KMS-11 (cell line): ENCODE results near the gene RNF43.

Experiments used
- H2AFZ ChIP-seq: fragments of 200-600 bp; sonication (generic); 2 replicates; pipeline ENCODE4 v1.6.1; 2016; ENCODE audit warnings: antibody characterized with exemption, mixed run types, low read depth
- H3K27ac ChIP-seq: fragments of 200-600 bp; sonication (generic); 2 replicates; pipeline ENCODE4 v1.6.1; 2016; ENCODE audit warnings: mild to moderate bottlenecking, mixed run types
- H3K27me3 ChIP-seq: fragments of 200-600 bp; sonication (generic); 2 replicates; pipeline ENCODE4 v1.6.1; 2017; ENCODE audit warnings: mild to moderate bottlenecking, low read depth, mixed run types, moderate library complexity; ENCODE audit not compliant: insufficient read depth
- H3K36me3 ChIP-seq: fragments of 200-600 bp; sonication (generic); 2 replicates; pipeline ENCODE4 v1.6.1; 2017; ENCODE audit warnings: mild to moderate bottlenecking, mixed run types; ENCODE audit not compliant: insufficient read depth
- H3K4me1 ChIP-seq: fragments of 200-600 bp; sonication (generic); 2 replicates; pipeline ENCODE4 v1.6.1; 2016; ENCODE audit warnings: mild to moderate bottlenecking, low read depth, mixed run types; ENCODE audit not compliant: poor library complexity, severe bottlenecking
- H3K4me2 ChIP-seq: fragments of 200-600 bp; sonication (generic); 2 replicates; pipeline ENCODE4 v1.7.0; 2016; ENCODE audit warnings: mild to moderate bottlenecking, mixed run types
- H3K4me3 ChIP-seq: fragments of 200-600 bp; sonication (generic); IDR thresholded peaks from 2 replicates; pipeline ENCODE4 v1.6.1; 2017; ENCODE audit warnings: low read depth, low read length, mixed read lengths; ENCODE audit not compliant: insufficient read depth
- H3K79me2 ChIP-seq: fragments of 200-600 bp; sonication (generic); 2 replicates; pipeline ENCODE4 v1.6.1; 2016; ENCODE audit warnings: low read depth, mixed run types; ENCODE audit not compliant: insufficient read depth
- H3K9ac ChIP-seq: fragments of 200-600 bp; sonication (generic); 2 replicates; pipeline ENCODE4 v1.6.1; 2016; ENCODE audit warnings: mild to moderate bottlenecking, mixed run types
- H4K20me1 ChIP-seq: fragments of 200-600 bp; sonication (generic); 2 replicates; pipeline ENCODE4 v1.6.1; 2016; ENCODE audit warnings: mild to moderate bottlenecking, mixed run types; ENCODE audit not compliant: insufficient read depth
- TF ChIP-seq, protein P1 (sequence below): fragments of 200-600 bp; sonication (generic); conservative IDR thresholded peaks from 2 replicates; pipeline ENCODE4 v1.6.1; 2017; ENCODE audit warnings: low read depth, mild to moderate bottlenecking, antibody characterized with exemption, low read length, moderate library complexity, mixed read lengths

Gene RNF43

DNA sequence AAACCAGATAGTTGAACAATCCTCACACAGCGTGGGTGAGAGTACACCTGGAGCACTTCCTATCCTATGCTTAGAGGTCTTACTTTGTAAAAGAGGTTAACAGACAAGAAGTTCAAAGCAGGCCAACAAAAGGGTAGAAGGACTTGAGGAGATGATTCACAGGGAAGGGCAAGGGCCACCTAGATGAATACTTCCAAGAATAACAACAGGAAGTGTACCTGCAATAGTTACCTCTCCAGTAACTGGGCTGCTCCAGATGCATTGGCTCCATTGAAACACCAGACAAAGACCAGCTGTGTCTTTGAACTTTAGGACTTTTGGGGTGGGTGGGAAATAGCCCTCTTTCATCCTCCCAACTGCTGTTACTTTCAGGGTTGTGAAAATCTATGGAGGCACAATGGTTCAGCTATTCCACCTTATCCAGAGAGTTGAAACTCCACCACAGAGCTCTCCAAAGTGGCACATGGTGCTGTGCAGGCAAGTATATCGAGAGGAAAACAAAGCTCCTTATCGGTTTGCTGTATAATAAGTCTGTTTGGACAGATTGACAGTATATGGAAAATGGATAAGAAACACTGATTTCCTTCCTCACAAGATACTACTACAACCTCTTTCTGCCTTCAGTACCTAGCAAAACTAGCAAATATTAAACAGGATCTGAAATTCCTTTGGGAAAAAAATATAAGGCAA lies 22.7 kb downstream of the RNF43 start:
- Histone ChIP-seq H3K9ac (no peak overlapping the region), H3K27me3 (no peaks in the 10 kb centered on the region), H3K36me3 (no peaks in the 10 kb centered on the region)

DNA sequence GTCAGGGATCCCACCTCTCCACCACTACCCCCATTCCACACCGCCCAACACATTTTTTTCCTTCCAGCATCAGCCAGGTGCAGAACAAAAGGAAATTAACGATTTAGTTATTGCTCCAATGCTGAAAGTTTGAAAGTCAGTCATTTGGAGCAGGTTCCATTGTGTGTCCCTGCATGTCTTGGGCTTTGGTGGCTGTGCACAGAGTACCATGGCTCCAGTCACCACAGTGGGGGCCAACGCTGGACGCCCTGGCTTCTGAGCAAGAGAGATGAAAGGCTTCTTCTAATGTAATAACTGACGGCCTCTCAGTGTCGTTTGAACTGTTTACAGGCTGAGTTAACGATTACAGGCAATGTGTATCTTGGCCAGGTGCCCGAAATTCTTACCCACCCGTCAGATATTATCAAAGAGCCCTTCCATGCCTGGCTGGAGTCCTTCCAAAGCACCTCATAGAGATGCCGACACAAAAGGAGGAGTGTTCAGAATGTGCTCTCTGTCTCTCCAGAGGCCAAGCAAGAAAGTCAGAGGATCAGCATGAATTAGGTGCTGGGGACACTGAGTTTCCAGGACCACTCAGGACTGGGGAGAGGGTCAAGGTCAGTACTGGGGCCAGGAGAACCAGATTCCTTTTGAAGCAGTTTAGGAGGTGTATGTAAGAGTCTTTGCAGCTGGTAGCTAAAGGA lies 25.9 kb downstream of the RNF43 start:
- Histone ChIP-seq H2AFZ (no peak overlapping the region), H3K4me2 (no peak overlapping the region), H4K20me1 (no peaks in the 10 kb centered on the region), H3K4me3 (no peak overlapping the region), H3K36me3 (no peaks in the 10 kb centered on the region), H3K27me3 (no peaks in the 10 kb centered on the region), H3K4me1 (peaks cover 13% of the 10 kb centered on the region), H3K79me2 (no peaks in the 10 kb centered on the region), H3K9ac (no peak overlapping the region), H3K27ac (no peak overlapping the region)
- TF ChIP-seq, protein P1, sequence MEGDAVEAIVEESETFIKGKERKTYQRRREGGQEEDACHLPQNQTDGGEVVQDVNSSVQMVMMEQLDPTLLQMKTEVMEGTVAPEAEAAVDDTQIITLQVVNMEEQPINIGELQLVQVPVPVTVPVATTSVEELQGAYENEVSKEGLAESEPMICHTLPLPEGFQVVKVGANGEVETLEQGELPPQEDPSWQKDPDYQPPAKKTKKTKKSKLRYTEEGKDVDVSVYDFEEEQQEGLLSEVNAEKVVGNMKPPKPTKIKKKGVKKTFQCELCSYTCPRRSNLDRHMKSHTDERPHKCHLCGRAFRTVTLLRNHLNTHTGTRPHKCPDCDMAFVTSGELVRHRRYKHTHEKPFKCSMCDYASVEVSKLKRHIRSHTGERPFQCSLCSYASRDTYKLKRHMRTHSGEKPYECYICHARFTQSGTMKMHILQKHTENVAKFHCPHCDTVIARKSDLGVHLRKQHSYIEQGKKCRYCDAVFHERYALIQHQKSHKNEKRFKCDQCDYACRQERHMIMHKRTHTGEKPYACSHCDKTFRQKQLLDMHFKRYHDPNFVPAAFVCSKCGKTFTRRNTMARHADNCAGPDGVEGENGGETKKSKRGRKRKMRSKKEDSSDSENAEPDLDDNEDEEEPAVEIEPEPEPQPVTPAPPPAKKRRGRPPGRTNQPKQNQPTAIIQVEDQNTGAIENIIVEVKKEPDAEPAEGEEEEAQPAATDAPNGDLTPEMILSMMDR = no peak

More for the DNA sequence above, 22.7 kb downstream of the RNF43 start:
- H3K27ac ChIP-seq = no peak overlapping the region
- no peak overlapping the region for H3K4me3 ChIP-seq
- H3K4me2 ChIP-seq = no peak overlapping the region
- TF ChIP-seq, protein P1 = no peak
- H4K20me1 ChIP-seq = no peaks in the 10 kb centered on the region
- no peak overlapping the region for H2AFZ ChIP-seq
- H3K79me2 ChIP-seq = no peaks in the 10 kb centered on the region
- no peaks in the 10 kb centered on the region for H3K4me1 ChIP-seq

DNA sequence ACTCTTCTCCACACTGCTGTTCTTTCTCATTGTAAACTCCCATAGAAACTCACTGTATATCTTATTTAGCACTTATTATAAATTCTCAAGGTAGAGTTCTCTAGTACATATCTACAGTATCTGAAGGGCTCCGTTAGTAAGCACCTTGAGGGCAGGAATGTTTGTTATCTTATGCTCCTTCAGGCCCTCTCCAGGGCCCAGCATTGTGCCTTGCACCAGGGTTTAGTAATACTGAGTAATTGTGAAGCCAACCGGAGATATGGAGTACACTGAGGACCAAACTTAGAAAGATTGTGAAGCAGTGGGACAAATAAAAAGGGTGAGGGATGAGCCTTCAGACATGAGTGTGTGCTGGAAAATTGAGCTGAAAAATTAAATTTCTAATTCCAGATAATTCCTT lies 26.4 kb downstream of the RNF43 start:
- no peaks in the 10 kb centered on the region for H4K20me1 ChIP-seq
- H3K27me3 ChIP-seq = no peaks in the 10 kb centered on the region
- TF ChIP-seq, protein P1 = no peak
- no peak overlapping the region for H3K27ac ChIP-seq
- no peak overlapping the region for H3K9ac ChIP-seq
- H3K79me2 ChIP-seq = no peaks in the 10 kb centered on the region
- H2AFZ ChIP-seq = no peak overlapping the region
- peaks cover 13% of the 10 kb centered on the region for H3K4me1 ChIP-seq
- no peak overlapping the region for H3K4me2 ChIP-seq
- no peak overlapping the region for H3K4me3 ChIP-seq
- H3K36me3 ChIP-seq = no peaks in the 10 kb centered on the region

DNA sequence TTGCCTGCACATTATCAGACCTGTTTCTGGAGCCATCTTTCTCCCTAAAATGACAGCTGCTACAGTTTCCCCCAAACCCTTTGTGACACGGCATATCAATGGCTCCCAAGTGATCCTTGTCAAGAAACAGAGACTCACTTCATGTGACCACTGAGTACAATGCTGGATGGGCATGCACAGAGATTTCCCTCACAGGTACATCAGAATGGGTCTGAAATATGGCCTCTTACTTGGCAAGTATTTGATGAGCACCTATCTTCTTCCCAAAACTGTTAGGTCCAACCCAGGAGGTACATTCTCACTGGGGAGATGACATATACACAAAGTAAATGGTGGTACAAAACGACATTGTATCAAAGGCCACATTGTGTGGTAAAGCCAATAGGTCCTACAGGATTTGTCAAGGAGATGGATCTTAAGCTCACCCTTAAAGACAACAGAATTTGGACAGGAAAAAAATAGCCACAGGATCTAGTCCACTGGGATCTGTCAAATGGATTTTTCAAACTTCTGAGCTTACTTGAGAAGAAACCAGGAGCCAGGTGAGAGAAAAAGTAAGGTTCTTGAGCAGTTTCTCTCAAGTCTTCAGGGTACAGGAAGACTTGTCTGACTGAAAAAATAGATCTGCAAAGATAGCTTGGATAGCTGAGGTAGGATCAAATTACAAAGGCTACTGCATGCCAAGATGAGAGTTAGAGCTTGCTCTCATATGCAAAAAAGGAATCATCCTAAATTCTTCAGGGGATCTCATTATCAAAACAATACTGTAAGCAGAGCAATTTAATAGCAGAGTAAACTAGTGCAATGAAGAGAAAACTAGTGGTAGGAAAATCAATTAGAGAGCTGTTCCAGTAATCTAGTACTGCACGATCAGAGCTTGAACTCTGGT lies 28.8 kb downstream of the RNF43 start:
- no peaks in the 10 kb centered on the region for H3K79me2 ChIP-seq
- no peak overlapping the region for H3K4me3 ChIP-seq
- H4K20me1 ChIP-seq = no peaks in the 10 kb centered on the region
- H3K27ac ChIP-seq = no peak overlapping the region
- H3K36me3 ChIP-seq = no peaks in the 10 kb centered on the region
- no peaks in the 10 kb centered on the region for H3K27me3 ChIP-seq
- H3K9ac ChIP-seq = no peak overlapping the region
- H3K4me2 ChIP-seq = no peak overlapping the region
- H2AFZ ChIP-seq = no peak overlapping the region
- TF ChIP-seq, protein P1 = no peak
- H3K4me1 ChIP-seq = peaks cover 19% of the 10 kb centered on the region
